Activated naive CD8-positive, alpha-beta T cell treated with anti-CD3 and anti-CD28 coated beads, Interleukin-2, amount 50 U/mL, for 16 hours (primary cell): ENCODE data around the gene SLC22A17.

Source experiments
- DNase-seq: peaks from one replicate; pipeline ENCODE4 v3.0.0-alpha.2; 2020; ENCODE audit warnings: low read depth, low spot score

SLC22A17 gene

GRCh38 chr14:23362200-23362599 lies 9.5 kb upstream of the SLC22A17 start:
- DNase-seq = no peak

- no peak for DNase-seq
Observed at GRCh38 chr14:23361763-23362162, 9.1 kb upstream of the SLC22A17 start.

- DNase-seq = no peak
Observed at GRCh38 chr14:23361320-23361719, 8.6 kb upstream of the SLC22A17 start.

- no peak for DNase-seq
Observed at GRCh38 chr14:23360496-23360895, 7.8 kb upstream of the SLC22A17 start.

GRCh38 chr14:23359722-23360447 lies 7.2 kb upstream of the SLC22A17 start:
- no peak for DNase-seq

- DNase-seq = no peak
Observed at GRCh38 chr14:23359167-23359626, 6.5 kb upstream of the SLC22A17 start.

GRCh38 chr14:23358553-23359166 lies 6.0 kb upstream of the SLC22A17 start:
- no peak for DNase-seq

- DNase-seq = no peak
Observed at GRCh38 chr14:23358042-23358441, 5.4 kb upstream of the SLC22A17 start.

- no peak for DNase-seq
Observed at GRCh38 chr14:23357261-23357660, 4.6 kb upstream of the SLC22A17 start.

GRCh38 chr14:23356662-23357061 lies 4.0 kb upstream of the SLC22A17 start:
- DNase-seq = no peak

- DNase-seq = no peak
Observed at GRCh38 chr14:23355871-23356435, 3.3 kb upstream of the SLC22A17 start.

- no peak for DNase-seq
Observed at GRCh38 chr14:23354990-23355389, 2.3 kb upstream of the SLC22A17 start.

GRCh38 chr14:23353433-23353780 lies 720 bp upstream of the SLC22A17 start:
- DNase-seq = no peak

- no peak for DNase-seq
Observed at GRCh38 chr14:23351681-23352505, 794 bp downstream of the SLC22A17 start.

GRCh38 chr14:23349156-23349845 lies 3.4 kb downstream of the SLC22A17 start:
- no peak for DNase-seq

- no peak for DNase-seq
Observed at GRCh38 chr14:23348297-23348655, 4.4 kb downstream of the SLC22A17 start.

GRCh38 chr14:23347406-23348296 lies 5.0 kb downstream of the SLC22A17 start:
- no peak for DNase-seq

GRCh38 chr14:23346693-23347405 lies 5.8 kb downstream of the SLC22A17 start:
- no peak for DNase-seq

GRCh38 chr14:23345987-23346692 lies 6.5 kb downstream of the SLC22A17 start:
- no peak for DNase-seq
